Anterior cingulate cortex (tissue), 58 donors: ENCODE data around the gene GGTLC3.
"Not testable (repeated sequence)": the region's sequence is repeated elsewhere in the genome, so short reads cannot be mapped to it uniquely, and the experiment has no call there.

Experiments used
- DNase-seq, 58 donors: peaks; one replicate each; lab custom pipeline; 2025; lab: John Stamatoyannopoulos, UW

Gene GGTLC3

DNA sequence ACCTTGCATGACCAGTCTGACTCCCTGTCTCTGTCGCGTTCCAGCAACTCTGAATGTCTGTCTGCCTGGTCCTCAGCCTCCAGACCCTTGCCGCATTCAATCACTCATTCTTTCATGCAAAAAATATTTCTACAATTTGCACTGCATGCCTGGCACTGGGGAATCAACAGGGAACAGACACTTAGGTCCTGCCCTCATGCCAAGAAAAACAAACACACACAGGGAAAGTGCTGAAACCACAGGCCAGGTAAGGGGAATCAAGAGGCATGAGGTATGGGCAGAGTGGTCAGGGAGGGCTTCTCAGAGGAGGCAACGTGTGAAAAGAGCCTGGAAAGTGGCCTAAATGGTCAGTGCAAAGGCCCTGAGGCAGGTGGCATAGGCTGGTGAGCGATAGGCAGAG is at the start of gene GGTLC3:
Gene GGTLC3 (minus strand): TSS at position 101 of the 400 bp plus-strand sequence. CDS start 264 bp downstream, outside the sequence.
- DNase-seq: not testable (repeated sequence)

DNA sequence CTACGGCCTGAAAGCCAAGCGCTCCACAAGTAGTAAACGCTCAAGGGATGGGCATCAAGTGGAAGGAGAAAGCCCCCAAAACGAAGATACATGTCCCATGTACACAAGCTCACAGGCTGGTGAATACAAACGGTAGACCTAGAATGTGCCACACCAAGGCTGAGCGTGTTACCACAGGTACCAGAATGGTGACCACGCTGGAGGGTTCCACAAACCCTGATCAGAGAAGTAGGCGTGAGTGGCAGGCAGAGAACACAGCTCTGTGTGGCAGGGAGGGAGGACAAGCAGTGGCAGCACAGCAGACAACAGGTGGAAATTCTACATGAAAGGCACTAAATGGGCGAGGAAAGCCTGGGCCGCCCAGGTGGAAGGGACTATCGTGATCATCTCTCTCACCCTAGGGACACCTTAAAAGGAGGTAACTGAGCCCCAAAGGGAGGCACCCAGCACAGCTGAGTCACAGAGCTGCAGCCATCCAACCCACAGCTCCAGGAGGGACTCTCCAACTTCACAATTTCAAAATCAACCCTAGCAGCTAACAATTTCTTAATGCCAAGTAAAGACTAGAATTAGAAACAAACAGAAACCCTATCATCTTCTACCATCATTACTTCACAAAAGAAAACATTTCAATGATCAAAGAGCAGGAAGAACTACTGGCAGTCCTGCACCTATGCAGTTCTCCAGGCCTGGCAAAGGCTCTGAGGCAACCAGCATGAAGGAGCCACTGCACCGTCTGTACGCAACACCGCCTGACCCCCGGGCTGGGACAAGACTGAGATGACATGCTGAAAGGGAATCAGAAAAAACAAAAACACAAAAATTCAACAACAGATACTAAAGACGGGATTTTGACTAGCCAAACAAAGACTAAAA is 42.4 kb upstream of the GGTLC3 start:
- not testable (repeated sequence) for DNase-seq

DNA sequence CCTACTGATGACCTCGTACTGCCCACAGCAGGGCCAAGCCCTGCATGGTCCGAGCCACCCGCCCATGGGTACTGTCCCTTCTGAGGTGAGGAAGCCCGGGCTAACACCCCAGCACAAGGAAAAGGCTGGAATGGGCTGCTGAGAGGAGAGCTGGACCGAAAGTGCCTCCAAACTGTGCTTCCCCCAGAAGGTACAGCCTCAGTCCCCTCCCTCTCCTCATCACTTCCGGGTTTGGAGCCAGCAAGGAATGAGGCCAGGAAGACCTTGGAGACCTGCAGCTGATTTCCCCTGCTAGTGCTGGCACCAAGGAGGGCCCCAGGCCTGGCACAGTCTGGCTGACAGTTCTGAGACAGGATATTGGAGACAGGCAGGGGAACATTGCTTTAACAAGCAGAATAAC is 41.0 kb upstream of the GGTLC3 start:
- DNase-seq: not testable (repeated sequence)

DNA sequence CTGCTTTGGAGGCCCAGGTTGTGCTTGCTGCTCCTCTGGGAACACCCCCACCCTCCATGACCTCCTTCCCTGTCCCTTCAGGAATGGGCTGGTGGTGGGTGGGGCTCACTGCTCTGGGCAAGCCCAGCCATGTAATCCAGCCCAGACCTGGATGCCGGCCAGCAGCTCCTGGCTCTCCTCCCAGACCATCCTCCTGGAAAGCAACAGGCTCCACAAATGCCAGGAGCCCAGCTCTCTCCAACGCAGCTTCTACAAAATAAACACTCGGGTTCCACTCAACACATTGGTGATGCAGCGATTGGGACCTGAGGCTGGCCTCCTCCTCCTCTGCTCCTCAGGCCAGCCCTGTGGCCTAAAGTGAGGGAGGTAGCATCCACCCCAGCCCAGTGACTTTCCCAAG is 40.6 kb upstream of the GGTLC3 start:
- DNase-seq: not testable (repeated sequence)

DNA sequence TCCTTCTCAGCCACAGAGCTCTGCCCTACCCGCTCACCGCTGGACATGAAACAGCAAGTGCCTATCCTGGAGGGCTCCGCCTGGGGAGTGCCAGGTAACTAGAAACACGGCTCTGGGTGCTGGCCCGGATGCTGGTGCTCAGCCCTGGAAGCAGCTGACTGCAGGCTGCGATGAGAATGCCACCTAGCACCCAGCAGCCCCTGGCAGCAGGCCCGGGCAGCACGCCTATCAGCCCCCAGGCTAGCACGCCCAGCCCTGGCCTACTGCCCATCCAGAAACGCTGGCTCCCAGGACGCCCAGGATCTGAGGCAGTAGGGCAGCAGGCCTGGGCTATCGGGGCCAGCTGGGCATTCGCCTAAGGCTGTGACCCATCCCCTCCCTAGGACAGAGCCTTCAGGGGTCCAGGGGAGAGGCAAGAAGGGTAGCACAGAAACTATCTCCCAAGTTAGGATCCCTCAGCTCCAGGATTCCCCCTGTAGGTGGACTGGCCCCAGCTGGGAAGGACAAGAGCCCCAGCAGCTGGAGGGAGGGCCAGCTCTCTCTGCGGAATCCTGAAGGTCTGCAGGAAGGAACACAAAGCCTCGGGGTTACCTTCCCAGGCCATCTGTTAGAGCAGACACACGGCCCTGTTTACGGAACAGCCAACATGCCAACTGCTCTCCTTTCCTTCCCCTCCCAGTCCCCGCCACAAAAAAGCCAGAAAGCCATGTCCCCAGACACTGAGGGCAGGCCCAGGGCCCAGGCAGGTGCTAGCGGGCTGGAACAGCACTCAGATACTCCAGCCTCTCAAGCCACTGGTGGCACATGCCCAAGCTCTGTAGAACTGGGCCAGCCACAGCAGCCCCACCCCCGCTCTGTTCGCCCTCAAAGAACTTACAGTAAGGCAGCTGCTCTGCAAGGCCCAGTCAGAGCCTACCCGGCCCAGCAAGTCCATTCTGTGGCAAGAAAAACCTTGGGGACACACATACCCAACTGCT is 36.6 kb upstream of the GGTLC3 start:
- DNase-seq: not testable (repeated sequence)

DNA sequence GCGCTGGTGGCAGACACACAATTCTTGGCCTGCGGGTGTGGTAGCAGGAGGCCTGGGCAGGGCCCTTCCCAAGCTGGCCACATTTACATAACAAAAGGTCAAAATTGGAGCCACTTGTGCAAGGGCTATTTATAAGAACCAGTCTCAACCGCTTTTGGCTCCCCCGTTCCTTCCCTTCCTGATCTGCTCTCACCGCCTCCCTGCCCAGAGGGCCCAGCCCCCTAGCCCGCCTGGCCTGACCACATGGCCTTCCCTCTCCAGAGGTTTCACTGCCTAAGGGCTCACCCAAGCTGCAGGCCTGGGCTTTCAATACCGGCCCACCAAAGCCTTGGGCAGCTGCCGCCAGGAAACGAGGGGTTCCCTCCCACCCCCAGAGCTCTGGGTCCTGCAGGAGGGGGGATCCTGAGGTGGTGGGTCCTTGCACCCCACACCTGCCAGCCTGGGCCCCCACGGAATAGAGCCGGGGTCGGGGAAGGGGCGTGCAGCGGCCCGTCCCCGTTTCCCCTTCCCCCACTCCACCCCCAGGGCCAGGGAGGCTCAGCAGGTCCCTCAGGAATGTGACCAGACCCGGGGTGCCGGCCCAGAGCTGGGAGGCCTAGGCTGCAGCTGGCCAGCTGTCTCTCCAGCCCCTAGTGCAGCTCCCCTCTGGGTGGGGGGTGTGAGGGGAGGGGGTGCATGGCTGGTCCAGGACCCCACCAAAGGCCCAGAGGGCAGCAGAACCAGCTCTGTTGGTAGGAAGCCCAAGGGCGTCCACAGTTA is 35.1 kb upstream of the GGTLC3 start:
- not testable (repeated sequence) for DNase-seq

DNA sequence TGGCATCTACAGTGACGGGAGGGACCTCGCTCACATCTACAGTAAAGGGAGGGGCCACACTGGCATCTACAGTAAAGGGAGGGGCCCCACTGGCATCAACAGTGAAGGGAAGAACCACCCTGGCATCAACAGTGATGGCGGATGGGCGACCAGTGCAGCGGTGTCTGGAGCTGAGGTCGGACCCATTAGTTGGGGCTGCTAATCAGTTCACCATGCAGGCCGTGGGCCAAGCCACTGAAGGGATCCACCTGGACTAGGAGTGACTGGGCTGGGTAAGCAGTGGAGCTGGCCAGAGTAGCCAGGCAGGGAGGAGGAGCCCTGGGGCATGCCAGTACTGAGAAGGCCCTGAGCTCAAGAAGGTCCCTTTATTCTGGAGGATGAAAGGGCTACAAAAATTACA is 33.1 kb upstream of the GGTLC3 start:
- not testable (repeated sequence) for DNase-seq

DNA sequence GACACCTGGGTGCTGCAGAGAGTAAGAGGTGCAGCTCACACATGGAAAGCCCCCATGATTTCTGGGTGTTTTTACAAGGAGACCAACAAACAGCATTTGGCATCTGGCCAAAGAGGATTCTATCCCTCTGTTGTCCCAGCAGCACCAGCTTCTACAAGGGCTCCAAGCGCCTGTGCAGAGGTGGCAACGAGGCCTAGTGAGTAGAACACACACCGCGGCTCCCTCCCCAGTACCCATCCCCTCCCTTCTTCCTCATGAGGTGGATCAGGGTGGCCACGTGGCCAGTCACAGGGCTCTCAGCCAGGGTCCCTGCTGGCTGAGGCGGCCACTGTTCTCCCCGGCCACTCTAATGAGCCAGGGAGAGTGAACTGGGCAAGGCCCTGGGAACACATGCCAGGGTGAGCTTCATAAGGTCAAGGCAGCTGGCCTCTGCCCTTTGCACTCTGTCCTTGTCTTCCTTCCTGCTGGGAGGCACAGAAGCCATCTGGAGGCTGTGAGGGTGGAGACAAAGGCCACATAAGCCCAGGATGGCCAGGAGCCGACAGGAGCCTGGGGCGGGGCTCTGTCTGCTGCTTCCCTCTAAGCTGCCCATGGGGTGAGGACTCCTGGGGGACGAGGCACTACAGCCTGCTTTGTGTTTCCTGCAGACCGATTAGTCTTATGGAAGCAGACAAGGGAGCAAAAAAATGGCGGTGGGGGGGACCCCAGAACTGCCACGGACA is 31.7 kb upstream of the GGTLC3 start:
- not testable (repeated sequence) for DNase-seq

DNA sequence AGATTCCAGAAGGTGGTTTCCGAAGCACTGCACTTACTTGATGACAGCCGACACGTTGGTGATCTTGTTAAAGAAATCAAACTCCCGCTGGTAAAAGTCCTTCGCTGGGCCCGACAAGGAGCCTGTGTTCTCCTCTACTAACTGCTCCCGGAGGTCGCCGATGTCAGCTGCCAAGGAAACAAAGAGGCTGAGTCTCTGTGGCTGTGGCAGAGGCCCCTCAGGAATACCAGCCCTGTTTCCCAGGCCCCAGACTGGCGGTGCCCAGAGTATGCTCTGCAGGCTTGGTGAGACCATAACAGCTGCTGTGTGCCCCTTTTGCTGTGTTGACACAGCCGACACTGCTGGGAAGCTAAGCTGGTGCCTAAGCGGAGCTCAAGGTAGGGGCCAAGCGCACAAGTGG is 26.7 kb upstream of the GGTLC3 start:
- DNase-seq: not testable (repeated sequence)

DNA sequence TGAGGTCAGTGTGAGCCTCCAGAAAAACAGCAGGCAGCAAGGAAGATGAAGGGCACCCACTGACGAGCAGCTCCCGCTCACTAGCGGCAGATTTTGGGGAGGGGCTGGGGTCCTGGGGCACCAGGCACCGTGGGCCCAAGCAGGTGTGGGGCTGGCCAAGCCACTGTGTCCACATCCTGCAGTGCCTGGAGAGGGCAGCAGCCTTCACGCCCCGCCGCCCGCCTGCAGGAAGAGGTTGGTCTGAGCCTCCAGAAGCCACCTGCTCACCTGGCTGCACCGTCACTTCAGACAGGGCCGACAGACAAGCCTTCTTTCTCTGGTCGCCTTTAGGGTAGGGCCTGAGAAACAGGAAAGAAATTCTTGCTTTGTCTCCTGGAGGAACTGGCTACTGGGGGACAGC is 25.4 kb upstream of the GGTLC3 start:
- not testable (repeated sequence) for DNase-seq

DNA sequence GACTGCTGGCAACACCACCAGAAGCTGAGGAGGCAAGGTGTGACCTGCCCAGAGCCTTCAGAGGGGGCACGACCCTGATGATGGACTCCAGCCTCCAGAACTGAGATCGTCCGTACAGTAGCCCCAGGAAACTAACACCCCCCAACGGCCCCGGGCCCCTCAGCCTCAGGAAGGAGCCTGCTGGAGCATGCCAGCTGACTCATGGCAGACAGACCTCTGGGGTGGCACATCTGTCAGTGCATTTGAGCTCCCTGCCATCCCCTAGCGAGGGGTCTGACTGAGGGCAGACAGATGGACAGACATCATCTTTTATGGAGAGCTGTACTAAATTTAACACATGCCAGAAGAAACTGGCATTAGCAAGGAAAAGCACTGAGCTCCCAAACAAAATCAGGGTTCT is 22.0 kb upstream of the GGTLC3 start:
- DNase-seq: not testable (repeated sequence)

DNA sequence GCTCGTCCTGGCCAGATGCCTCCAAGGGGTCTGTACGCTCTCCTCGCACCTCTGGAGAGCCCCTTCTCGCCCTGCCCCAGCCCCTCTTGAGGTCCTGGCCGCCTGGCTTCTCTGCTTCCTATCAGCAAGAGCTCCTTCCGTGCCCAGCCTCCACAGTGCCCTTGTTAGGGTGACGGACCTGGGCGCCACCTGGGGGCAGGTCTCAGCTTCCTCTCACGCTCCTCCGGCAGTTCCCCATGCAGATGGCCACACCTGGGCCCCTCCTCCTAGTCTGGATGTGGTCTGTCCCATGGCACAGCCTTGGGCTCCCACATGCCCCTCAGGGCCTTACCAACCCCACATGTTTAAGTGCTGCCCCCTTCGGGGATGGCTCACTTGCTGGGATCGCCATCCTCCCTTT is 16.4 kb upstream of the GGTLC3 start:
- DNase-seq: not testable (repeated sequence)

DNA sequence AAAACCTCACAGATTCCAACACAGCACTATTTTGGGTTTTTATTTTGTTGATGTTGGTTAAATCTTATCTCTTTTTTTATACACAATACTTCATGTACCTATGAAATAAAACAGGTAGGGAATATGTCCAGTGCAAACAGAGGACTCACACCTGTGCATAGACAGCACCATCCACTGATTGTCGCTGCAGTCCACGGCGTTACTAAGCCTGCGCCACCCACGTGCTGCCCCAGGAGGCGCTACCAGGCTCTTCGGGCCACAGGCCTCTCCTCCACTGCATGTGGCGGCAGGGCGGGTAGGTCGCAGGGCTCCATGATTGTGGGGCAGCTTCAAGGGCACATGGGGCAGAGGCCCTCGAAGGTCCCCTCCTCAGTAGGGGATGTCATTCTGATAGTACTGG is 15.7 kb upstream of the GGTLC3 start:
- DNase-seq: not testable (repeated sequence)

DNA sequence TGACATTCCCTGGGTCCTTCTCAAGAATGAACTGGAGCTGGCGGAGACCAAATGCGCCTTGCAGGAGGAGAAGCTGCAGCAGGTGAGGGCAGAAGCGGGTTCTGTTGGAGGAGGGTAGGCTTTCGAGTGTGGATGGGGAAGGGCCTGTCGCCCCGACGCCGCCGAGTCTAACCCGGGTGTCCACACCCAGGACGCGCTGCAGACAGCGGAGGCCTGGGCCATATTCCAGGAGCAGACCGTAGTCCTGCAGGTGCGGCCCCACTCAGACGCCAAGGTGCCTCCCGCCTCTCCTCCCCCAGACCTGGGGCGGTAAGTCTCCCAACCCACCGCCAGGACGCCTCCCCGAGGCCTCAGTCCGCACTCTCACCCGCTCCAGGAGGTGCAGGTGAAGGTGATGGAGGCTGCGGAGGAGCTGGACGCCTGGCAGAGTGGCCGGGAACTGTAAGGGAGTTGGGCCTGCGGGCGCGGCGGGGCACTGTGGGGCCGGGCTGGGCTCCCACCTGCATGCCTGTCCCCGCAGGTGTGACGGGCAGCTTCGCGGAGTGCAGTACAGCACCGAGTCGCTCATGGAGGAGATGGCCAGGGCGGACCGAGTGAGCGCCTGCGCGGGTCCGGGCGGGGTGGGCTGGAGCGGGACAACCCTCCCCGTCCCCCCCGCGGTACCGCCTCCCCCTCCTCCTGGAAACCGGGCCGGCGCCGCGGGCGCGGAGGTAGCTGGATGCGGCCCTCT is 11.6 kb upstream of the GGTLC3 start:
- DNase-seq: not testable (repeated sequence)

DNA sequence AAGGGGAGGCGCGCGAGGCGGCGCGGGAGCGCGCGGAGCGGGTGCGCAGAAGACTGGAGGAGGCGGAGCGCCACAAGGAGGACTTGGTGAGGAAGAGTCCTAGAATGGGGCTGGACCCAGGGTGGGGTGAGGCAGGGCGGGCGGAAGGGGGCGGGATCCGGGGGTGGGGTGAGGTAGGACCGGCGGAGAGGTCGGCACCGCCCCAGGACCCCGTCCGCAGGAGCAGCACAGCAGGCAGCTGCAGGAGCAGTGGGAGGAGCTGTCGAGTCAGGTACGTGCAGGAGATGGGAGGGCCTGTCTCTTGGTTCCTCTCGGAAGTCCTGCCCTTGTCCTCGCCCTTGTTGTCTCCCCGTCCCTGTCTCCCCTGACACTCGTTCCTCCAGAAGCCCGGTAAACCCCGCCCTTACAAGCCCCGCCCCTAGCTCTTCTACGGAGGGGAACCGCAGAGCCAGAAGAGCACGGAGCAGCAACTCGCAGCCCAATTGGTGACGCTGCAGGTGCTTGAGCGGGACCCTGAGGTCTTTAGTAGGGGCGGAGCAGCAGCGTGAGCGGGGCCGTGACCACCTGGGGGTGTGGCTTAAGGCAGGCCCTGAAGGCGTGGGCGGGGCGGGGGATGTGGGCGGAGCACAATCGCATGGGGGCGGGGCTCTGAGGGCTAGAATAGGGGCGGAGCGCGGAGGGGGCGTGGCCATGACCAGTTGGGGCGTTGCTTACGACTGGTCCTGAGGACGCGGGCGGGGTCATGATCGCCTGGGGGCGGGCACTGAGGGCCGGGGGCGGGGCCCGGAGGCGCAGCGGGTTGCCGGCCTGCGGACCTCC is 10.8 kb upstream of the GGTLC3 start:
- DNase-seq: not testable (repeated sequence)

DNA sequence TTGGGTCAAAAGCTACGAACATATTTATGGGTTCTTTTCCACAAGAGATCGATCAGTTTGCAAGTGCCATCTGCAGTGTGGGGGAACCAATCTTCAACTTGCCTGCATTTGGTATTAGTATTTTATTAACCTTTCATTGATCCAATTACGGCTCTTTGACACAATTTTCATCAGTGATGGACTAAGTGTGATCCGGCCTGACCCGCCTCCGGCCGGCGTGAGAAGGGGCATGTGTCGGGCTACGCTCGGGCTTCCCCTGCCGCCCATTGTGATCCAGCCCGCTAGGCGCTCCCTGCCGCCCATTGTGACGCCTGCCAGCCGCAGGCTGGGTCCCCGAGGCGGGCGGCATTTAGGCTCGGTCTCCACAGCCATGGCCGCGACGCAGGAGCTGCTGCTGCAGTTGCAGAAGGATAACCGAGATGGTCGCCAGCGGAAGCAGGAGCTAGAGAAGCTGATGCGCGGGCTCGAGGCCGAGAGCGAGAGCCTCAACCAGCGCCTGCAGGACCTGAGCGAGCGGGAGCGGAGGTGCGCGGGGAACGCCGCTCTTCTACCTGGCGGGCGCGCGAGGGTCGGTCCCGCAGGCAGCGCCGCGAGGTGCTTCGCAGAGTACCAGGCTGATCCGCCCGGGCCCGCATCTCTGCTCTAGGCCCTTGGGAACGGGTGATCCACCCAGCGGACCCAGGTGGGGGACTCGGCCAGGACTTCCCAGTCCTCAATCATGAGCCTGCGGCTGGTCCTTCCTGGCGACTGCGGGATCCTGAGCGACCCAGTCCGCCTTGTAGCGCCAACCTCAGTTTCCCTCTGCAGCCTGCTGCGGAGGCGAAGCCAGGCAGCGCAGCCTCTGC is 10.0 kb upstream of the GGTLC3 start, which contains the start of gene TMEM191B:
Gene TMEM191B (plus strand): TSS at position 51 of the 845 bp plus-strand sequence. CDS start 179 bp downstream, at position 230.
- not testable (repeated sequence) for DNase-seq

DNA sequence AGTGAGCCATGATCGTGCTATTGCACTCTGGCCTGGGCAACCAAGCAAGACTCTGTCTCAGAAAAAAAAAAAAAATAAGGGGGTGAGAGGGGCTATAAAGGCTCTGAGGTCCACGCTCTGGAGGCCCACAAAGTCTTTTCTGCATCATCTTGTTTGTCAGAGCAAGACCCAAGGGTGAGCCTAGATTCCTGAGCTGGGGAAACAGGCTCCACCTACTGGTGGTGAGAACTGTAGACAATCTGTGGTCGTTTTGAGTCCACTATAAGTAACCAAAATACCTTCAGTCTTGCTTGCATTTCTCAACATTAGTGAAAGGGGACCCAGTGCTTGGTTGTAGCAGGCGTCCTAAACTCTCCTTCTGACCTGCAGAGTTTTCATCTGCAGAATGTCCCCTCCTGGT is 5.4 kb upstream of the GGTLC3 start:
- not testable (repeated sequence) for DNase-seq
